ENCODE data around the gene FBXO4. TPM values are rescaled to one million over a fixed set of nuclear protein-coding genes. Genes with fewer than 3 reads are reported as not detected.

The FBXO4 gene
- total RNA-seq: 11.7 and 15.3 TPM in 2 replicates
- polyA plus RNA-seq: 8.3 and 10.3 TPM in 2 replicates

- H3K4me2 ChIP-seq: peak within 1 kb of the TSS; percentile 95
- H3K27me3 ChIP-seq: no peaks in the 10 kb centered on the region
- peak within 1 kb of the TSS; percentile 73 for H3K4me3 ChIP-seq
- H2AFZ ChIP-seq: peak within 1 kb of the TSS; percentile 92
- peak; percentile 92 for DNase-seq (ENCODE audit: low spot score)
- TF ChIP-seq EZH2 (IDR thresholded peaks at IDR 0.05; ENCODE audit: borderline replicate concordance): no peak
- TF ChIP-seq CTCF (IDR thresholded peaks at IDR 0.05; ENCODE audit: poor library complexity): peak; percentile 60
- no peaks in the 10 kb centered on the region for H3K79me2 ChIP-seq
- no peaks in the 10 kb centered on the region for H3K36me3 ChIP-seq (replicated peaks; ENCODE audit: insufficient read depth, low read depth)
- H3K4me1 ChIP-seq (ENCODE audit: insufficient read depth): peaks cover 6% of the 10 kb centered on the region
- peak within 1 kb of the TSS; percentile 89 for H3K27ac ChIP-seq
- 3% methylated on average over 58 of the region's 60 CpGs for WGBS (ENCODE audit: low lambda C conversion rate, missing lambda C conversion rate)
- no peaks in the 10 kb centered on the region for H4K20me1 ChIP-seq (ENCODE audit: insufficient read depth, poor library complexity, severe bottlenecking)
- H3K9me3 ChIP-seq (ENCODE audit: low read depth): no peaks in the 10 kb centered on the region
- H3K9me2 ChIP-seq (replicated peaks; ENCODE audit: insufficient read depth): no peaks in the 10 kb centered on the region
These were observed at the start of gene FBXO4 for GRCh38 chr5:41924872-41925554. TSS of gene FBXO4 (plus strand) at chr5:41925281. CDS start at chr5:41925310, 29 bp downstream.

GRCh38 chr5:41876678-41877077 is 48.4 kb upstream of the FBXO4 start:
- no peaks in the 10 kb centered on the region for H4K20me1 ChIP-seq (ENCODE audit: insufficient read depth, poor library complexity, severe bottlenecking)
- 44% methylated on average over 2 of the region's 2 CpGs for WGBS (ENCODE audit: low lambda C conversion rate, missing lambda C conversion rate)
- H3K4me3 ChIP-seq: no peak overlapping the region
- no peak for DNase-seq (ENCODE audit: low spot score)
- H3K79me2 ChIP-seq: no peaks in the 10 kb centered on the region
- no peaks in the 10 kb centered on the region for H3K36me3 ChIP-seq (replicated peaks; ENCODE audit: insufficient read depth, low read depth)
- H3K4me2 ChIP-seq: no peak overlapping the region
- TF ChIP-seq EZH2phosphoT487 (IDR thresholded peaks at IDR 0.05; ENCODE audit: low read depth, severe bottlenecking, unreplicated experiment) (no peak), CTCF (IDR thresholded peaks at IDR 0.05; ENCODE audit: poor library complexity) (no peak), EZH2 (IDR thresholded peaks at IDR 0.05; ENCODE audit: borderline replicate concordance) (no peak)
- H3K27ac ChIP-seq: no peak overlapping the region
- H3K4me1 ChIP-seq (ENCODE audit: insufficient read depth): peaks cover 6% of the 10 kb centered on the region
- H3K9me2 ChIP-seq (replicated peaks; ENCODE audit: insufficient read depth): no peaks in the 10 kb centered on the region
- no peak overlapping the region for H2AFZ ChIP-seq
- no peaks in the 10 kb centered on the region for H3K27me3 ChIP-seq
- H3K9me3 ChIP-seq (ENCODE audit: low read depth): no peaks in the 10 kb centered on the region

GRCh38 chr5:41877408-41877807 is 47.7 kb upstream of the FBXO4 start:
- no peak overlapping the region for H2AFZ ChIP-seq
- no peaks in the 10 kb centered on the region for H3K27me3 ChIP-seq
- H3K9me3 ChIP-seq (ENCODE audit: low read depth): no peaks in the 10 kb centered on the region
- H3K36me3 ChIP-seq (replicated peaks; ENCODE audit: insufficient read depth, low read depth): no peaks in the 10 kb centered on the region
- no peak overlapping the region for H3K27ac ChIP-seq
- H3K9me2 ChIP-seq (replicated peaks; ENCODE audit: insufficient read depth): no peaks in the 10 kb centered on the region
- peaks cover 6% of the 10 kb centered on the region for H3K4me1 ChIP-seq (ENCODE audit: insufficient read depth)
- no peak for TF ChIP-seq EZH2 (IDR thresholded peaks at IDR 0.05; ENCODE audit: borderline replicate concordance)
- no peak for TF ChIP-seq EZH2phosphoT487 (IDR thresholded peaks at IDR 0.05; ENCODE audit: low read depth, severe bottlenecking, unreplicated experiment)
- no peak for TF ChIP-seq CTCF (IDR thresholded peaks at IDR 0.05; ENCODE audit: poor library complexity)
- H3K4me3 ChIP-seq: no peak overlapping the region
- H3K4me2 ChIP-seq: no peak overlapping the region
- H4K20me1 ChIP-seq (ENCODE audit: insufficient read depth, poor library complexity, severe bottlenecking): no peaks in the 10 kb centered on the region
- WGBS (ENCODE audit: low lambda C conversion rate, missing lambda C conversion rate): 93% methylated on average over 1 of the region's 1 CpG
- DNase-seq (ENCODE audit: low spot score): no peak
- H3K79me2 ChIP-seq: no peaks in the 10 kb centered on the region
